Measurements from ENCODE around the gene HOATZ. TPM values are rescaled to one million over a fixed set of nuclear protein-coding genes. Genes with fewer than 3 reads are reported as not detected.

The HOATZ gene
- polyA plus RNA-seq, 1 of the 3 experiments (the other 2 are of a cell fraction): 4.9 TPM

GRCh38 chr11:111574373-111575225 lies 60.0 kb downstream of the HOATZ start:
- Histone ChIP-seq H3K4me1 (ENCODE audit: control insufficient read depth in 1 of 2, insufficient read depth in 2 of 2, low read depth in 1 of 2, low read length in 1 of 2) (peaks cover 3 to 19% of the 10 kb centered on the region in 2 experiments; a peak in 3 of 4 replicates), H3K36me3 (replicated peaks in 1 of 2; ENCODE audit: control insufficient read depth in 1 of 2, insufficient read depth in 2 of 2, low read length in 1 of 2) (no peaks in the 10 kb centered on the region), H3K27me3 (ENCODE audit: insufficient read depth) (no peaks in the 10 kb centered on the region), H3K9me2 (no peaks in the 10 kb centered on the region), H3K79me2 (ENCODE audit: insufficient read depth) (no peaks in the 10 kb centered on the region), H3K4me3 (ENCODE audit: low read depth in 2 of 2, low read length in 1 of 2) (no peak overlapping the region), H3K4me2 (no peak overlapping the region), H3F3A (replicated peaks; ENCODE audit: insufficient read depth) (peaks cover 3% of the 10 kb centered on the region), H2AFZ (ENCODE audit: low read depth) (no peak overlapping the region), H3K27ac (ENCODE audit: low read depth in 2 of 2, low read length in 1 of 2) (no peak overlapping the region), H3K9ac (no peak overlapping the region), H3K9me3 (no peaks in the 10 kb centered on the region), H4K20me1 (ENCODE audit: insufficient read depth) (no peaks in the 10 kb centered on the region)
- no peak for DNase-seq
- WGBS (ENCODE audit: low lambda C conversion rate): 94% methylated on average over 7 of the region's 7 CpGs
- TF ChIP-seq ELF1 (IDR thresholded peaks at IDR 0.05) (no peak), EP300 (IDR thresholded peaks at IDR 0.05; ENCODE audit: borderline replicate concordance in 1 of 2, low read depth in 1 of 2, low read length in 1 of 2) (no peak), PBX3 (IDR thresholded peaks at IDR 0.05) (no peak), RFX5 (IDR thresholded peaks at IDR 0.05; ENCODE audit: low read length) (no peak), FOSL2 (IDR thresholded peaks at IDR 0.05; ENCODE audit: borderline replicate concordance, low read depth) (no peak), MXI1 (IDR thresholded peaks at IDR 0.05; ENCODE audit: low read depth, low read length) (no peak), CTCF (IDR thresholded peaks at IDR 0.05) (no peak), SMC3 (IDR thresholded peaks at IDR 0.05; ENCODE audit: low read depth, low read length) (no peak), SIN3A (IDR thresholded peaks at IDR 0.05; ENCODE audit: borderline replicate concordance, low read depth, low read length) (no peak)
- TF ChIP-seq, protein P1, sequence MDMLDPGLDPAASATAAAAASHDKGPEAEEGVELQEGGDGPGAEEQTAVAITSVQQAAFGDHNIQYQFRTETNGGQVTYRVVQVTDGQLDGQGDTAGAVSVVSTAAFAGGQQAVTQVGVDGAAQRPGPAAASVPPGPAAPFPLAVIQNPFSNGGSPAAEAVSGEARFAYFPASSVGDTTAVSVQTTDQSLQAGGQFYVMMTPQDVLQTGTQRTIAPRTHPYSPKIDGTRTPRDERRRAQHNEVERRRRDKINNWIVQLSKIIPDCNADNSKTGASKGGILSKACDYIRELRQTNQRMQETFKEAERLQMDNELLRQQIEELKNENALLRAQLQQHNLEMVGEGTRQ (IDR thresholded peaks at IDR 0.05; ENCODE audit: borderline replicate concordance, low read depth, low read length): no peak
- POLR2A ChIA-PET: no interaction called here
- CTCF ChIA-PET: interaction anchor here (0.8 to 3.0 kb wide), 2 partner anchors 12 to 119 kb away, joined by 3 to 12 read pairs; no protein-coding TSS in a partner anchor

GRCh38 chr11:111575740-111576139 lies 61.2 kb downstream of the HOATZ start:
- DNase-seq: no peak
- 97% methylated on average over 6 of the region's 6 CpGs for WGBS (ENCODE audit: low lambda C conversion rate)
- no peak overlapping the region for H3K4me3 ChIP-seq (ENCODE audit: low read depth in 2 of 2, low read length in 1 of 2)
- H3K9me3 ChIP-seq: no peaks in the 10 kb centered on the region
- H3K27ac ChIP-seq (ENCODE audit: low read depth in 2 of 2, low read length in 1 of 2): no peak overlapping the region
- H3K4me1 ChIP-seq (ENCODE audit: control insufficient read depth in 1 of 2, insufficient read depth in 2 of 2, low read depth in 1 of 2, low read length in 1 of 2): peaks cover 3 to 13% of the 10 kb centered on the region in 2 experiments; a peak in 3 of 4 replicates
- H3K27me3 ChIP-seq (ENCODE audit: insufficient read depth): no peaks in the 10 kb centered on the region
- ChIA-PET POLR2A (no interaction called here), CTCF (interaction anchor here (1.3 kb wide), 1 partner anchor 11 kb away, joined by 3 read pairs; no protein-coding TSS in a partner anchor)
- TF ChIP-seq FOSL2 (IDR thresholded peaks at IDR 0.05; ENCODE audit: borderline replicate concordance, low read depth): no peak
- no peak for TF ChIP-seq USF1 (IDR thresholded peaks at IDR 0.05; ENCODE audit: borderline replicate concordance, low read depth)
- no peak for TF ChIP-seq FOXM1 (IDR thresholded peaks at IDR 0.05; ENCODE audit: low read depth)
- no peak for TF ChIP-seq EP300 (IDR thresholded peaks at IDR 0.05; ENCODE audit: borderline replicate concordance in 1 of 2, low read depth in 1 of 2, low read length in 1 of 2)
- no peak for TF ChIP-seq YY1 (IDR thresholded peaks at IDR 0.05; ENCODE audit: low read depth)
- no peak for TF ChIP-seq GATA2 (CRISPR knock-in tag; IDR thresholded peaks at IDR 0.05)
- no peak for TF ChIP-seq RAD21 (IDR thresholded peaks at IDR 0.05; ENCODE audit: low read length)
- no peak for TF ChIP-seq RCOR1 (IDR thresholded peaks at IDR 0.05; ENCODE audit: low read length)
- no peaks in the 10 kb centered on the region for H3K9me2 ChIP-seq
- H4K20me1 ChIP-seq (ENCODE audit: insufficient read depth): no peaks in the 10 kb centered on the region
- H3K36me3 ChIP-seq (replicated peaks in 1 of 2; ENCODE audit: control insufficient read depth in 1 of 2, insufficient read depth in 2 of 2, low read length in 1 of 2): no peaks in the 10 kb centered on the region
- no peak overlapping the region for H2AFZ ChIP-seq (ENCODE audit: low read depth)
- no peak overlapping the region for H3K4me2 ChIP-seq
- H3F3A ChIP-seq (replicated peaks; ENCODE audit: insufficient read depth): peaks cover 3% of the 10 kb centered on the region
- no peak overlapping the region for H3K9ac ChIP-seq
- no peaks in the 10 kb centered on the region for H3K79me2 ChIP-seq (ENCODE audit: insufficient read depth)

All from SK-N-SH (cell line).